Glutamatergic neuron (in vitro differentiated cells): Measurements from ENCODE around the gene CES2. TPM values are rescaled to one million over a fixed set of nuclear protein-coding genes. Genes with fewer than 3 reads are reported as not detected.

Source experiments
- DNase-seq: peaks from one replicate; pipeline ENCODE4 v3.0.0; 2022
- H3K27ac Mint-ChIP-seq: one replicate; pipeline ENCODE4 v1.8.0; 2020; ENCODE audit warnings: mild to moderate bottlenecking, mixed read lengths, inconsistent platforms; ENCODE audit not compliant: unreplicated experiment
- H3K27me3 Mint-ChIP-seq: one replicate; pipeline ENCODE4 v1.8.0; 2020; ENCODE audit warnings: mild to moderate bottlenecking, moderate library complexity, mixed read lengths, inconsistent platforms; ENCODE audit not compliant: unreplicated experiment
- H3K36me3 Mint-ChIP-seq: one replicate; pipeline ENCODE4 v1.8.0; 2020; ENCODE audit warnings: mild to moderate bottlenecking, mixed read lengths, inconsistent platforms; ENCODE audit not compliant: unreplicated experiment
- H3K4me1 Mint-ChIP-seq: one replicate; pipeline ENCODE4 v1.8.0; 2020; ENCODE audit warnings: mild to moderate bottlenecking, low read depth, mixed read lengths, inconsistent platforms; ENCODE audit not compliant: unreplicated experiment
- H3K4me3 Mint-ChIP-seq: one replicate; pipeline ENCODE4 v1.8.0; 2020; ENCODE audit warnings: mild to moderate bottlenecking, mixed read lengths, inconsistent platforms; ENCODE audit not compliant: unreplicated experiment
- H3K9me3 Mint-ChIP-seq: one replicate; pipeline ENCODE4 v1.8.0; 2020; ENCODE audit warnings: mild to moderate bottlenecking, moderate library complexity, mixed read lengths, inconsistent platforms; ENCODE audit not compliant: unreplicated experiment
- CTCF ChIP-seq: fragments of 200-600 bp; sonication (generic); IDR thresholded peaks from one replicate; pipeline ENCODE4 v1.5.0; 2021; ENCODE audit not compliant: partially characterized antibody, unreplicated experiment
- total RNA-seq: library from RNA; stranded (reverse); fragmentation: NEBNext Ultra II Directional; extraction: Animal tissue kit (Norgen Biotek cat#: 25700); gene quantifications from one replicate; pipeline ENCODE4 v1.2.1, GENCODE V29; 2021; ENCODE audit not compliant: unreplicated experiment

CES2 gene
- total RNA-seq, 1 donor from 2014 or later: 38.6 TPM

- H3K27ac Mint-ChIP-seq: no peak overlapping the region
- TF ChIP-seq CTCF: no peak
Observed at GRCh38 chr16:66889622-66890021, 45.7 kb upstream of the CES2 start.

GRCh38 chr16:66890799-66891198, 44.5 kb upstream of the CES2 start:
- H3K27me3 Mint-ChIP-seq: peaks cover 7% of the 10 kb centered on the region

More at GRCh38 chr16:66889622-66890021, 45.7 kb upstream of the CES2 start:
- H3K4me3 Mint-ChIP-seq: no peak overlapping the region
- peaks cover 7% of the 10 kb centered on the region for H3K27me3 Mint-ChIP-seq
- peaks cover 4% of the 10 kb centered on the region for H3K9me3 Mint-ChIP-seq
- no peaks in the 10 kb centered on the region for H3K36me3 Mint-ChIP-seq
- no peak for DNase-seq
- no peaks in the 10 kb centered on the region for H3K4me1 Mint-ChIP-seq

GRCh38 chr16:66891360-66891759, 44.0 kb upstream of the CES2 start:
- no peaks in the 10 kb centered on the region for H3K36me3 Mint-ChIP-seq
- H3K27me3 Mint-ChIP-seq: peaks cover 10% of the 10 kb centered on the region
- peaks cover 12% of the 10 kb centered on the region for H3K9me3 Mint-ChIP-seq
- TF ChIP-seq CTCF: no peak
- DNase-seq: no peak
- no peak overlapping the region for H3K27ac Mint-ChIP-seq
- H3K4me1 Mint-ChIP-seq: peaks cover 9% of the 10 kb centered on the region
- no peak overlapping the region for H3K4me3 Mint-ChIP-seq

More at GRCh38 chr16:66890799-66891198, 44.5 kb upstream of the CES2 start:
- Mint-ChIP-seq H3K27ac (no peak overlapping the region), H3K4me1 (peaks cover 4% of the 10 kb centered on the region), H3K36me3 (no peaks in the 10 kb centered on the region), H3K4me3 (no peak overlapping the region), H3K9me3 (peaks cover 8% of the 10 kb centered on the region)
- no peak for TF ChIP-seq CTCF
- no peak for DNase-seq

- Mint-ChIP-seq H3K27ac (no peak overlapping the region), H3K4me1 (peaks cover 12% of the 10 kb centered on the region)
Observed at GRCh38 chr16:66891797-66892196, 43.5 kb upstream of the CES2 start.

GRCh38 chr16:66894055-66894454, 41.3 kb upstream of the CES2 start:
- H3K4me1 Mint-ChIP-seq: peaks cover 13% of the 10 kb centered on the region

More at GRCh38 chr16:66891797-66892196, 43.5 kb upstream of the CES2 start:
- Mint-ChIP-seq H3K9me3 (peaks cover 12% of the 10 kb centered on the region), H3K27me3 (peaks cover 10% of the 10 kb centered on the region), H3K4me3 (no peak overlapping the region), H3K36me3 (no peaks in the 10 kb centered on the region)
- TF ChIP-seq CTCF: no peak
- DNase-seq: no peak

More at GRCh38 chr16:66894055-66894454, 41.3 kb upstream of the CES2 start:
- Mint-ChIP-seq H3K4me3 (no peak overlapping the region), H3K27me3 (peaks cover 12% of the 10 kb centered on the region), H3K36me3 (no peaks in the 10 kb centered on the region), H3K9me3 (peaks cover 12% of the 10 kb centered on the region), H3K27ac (no peak overlapping the region)
- DNase-seq: no peak
- TF ChIP-seq CTCF: no peak
